ENCODE measurements around the gene ANO2. TPM values are rescaled to one million over a fixed set of nuclear protein-coding genes. Genes with fewer than 3 reads are reported as not detected.

ANO2 gene
- total and polyA plus RNA-seq, 7 experiments from 2014 or later: not detected

DNA sequence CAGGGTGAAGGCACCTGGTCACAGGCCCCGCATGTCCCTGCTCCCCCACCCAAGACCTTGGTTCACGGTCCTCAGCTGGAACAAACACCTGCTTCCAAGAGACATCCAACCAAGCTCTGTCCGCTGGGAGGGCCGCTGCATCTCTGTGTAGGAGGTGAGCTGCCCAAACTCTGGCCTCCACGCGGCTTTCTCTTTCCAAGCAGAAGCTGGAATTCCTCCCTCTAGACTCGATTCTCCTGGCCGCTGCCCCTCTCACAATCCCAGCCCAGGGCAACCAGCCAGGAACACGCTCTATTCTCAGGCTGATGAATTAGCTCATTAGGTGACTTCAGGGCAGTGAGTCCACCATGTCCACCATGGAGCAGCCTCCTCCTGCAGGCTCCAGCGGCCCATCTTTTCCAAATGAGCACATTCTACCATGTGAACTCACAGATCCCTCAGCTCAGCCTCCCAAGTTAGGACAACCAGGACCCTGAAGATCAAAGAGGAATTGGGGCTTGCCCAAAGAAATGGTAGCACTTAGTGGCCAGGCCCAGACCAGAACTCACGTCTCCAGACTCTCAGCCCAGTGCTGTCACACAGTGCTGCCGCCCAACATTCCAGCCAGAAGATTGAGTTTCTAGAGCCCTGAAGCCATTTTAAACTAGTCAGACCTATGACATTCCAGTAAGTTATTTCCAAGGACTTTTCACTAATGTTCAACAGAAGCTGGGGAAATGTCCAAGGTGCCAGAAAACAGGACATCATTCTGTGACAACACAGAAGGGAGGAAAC, 146.6 kb downstream of the ANO2 start:
- no peaks in the 10 kb centered on the region for H3K36me3 ChIP-seq (ENCODE audit: control insufficient read depth in 2 of 3, insufficient read depth in 3 of 3, low read length in 3 of 3)
- no peaks in the 10 kb centered on the region for H3K4me1 ChIP-seq (ENCODE audit: control insufficient read depth in 2 of 2, insufficient read depth in 2 of 2, low read length in 2 of 2)
- CTCF ChIA-PET: no interaction called here
- H3K4me3 ChIP-seq (ENCODE audit: low read length): no peak overlapping the region
- no peaks in the 10 kb centered on the region for H3K4me1 Mint-ChIP-seq
- H3K27ac ChIP-seq (ENCODE audit: low read depth, low read length): no peak overlapping the region
- H3K27ac Mint-ChIP-seq: no peak overlapping the region
- no peaks in the 10 kb centered on the region for H3K27me3 ChIP-seq (ENCODE audit: control insufficient read depth in 2 of 2, insufficient read depth in 2 of 2, low read length in 2 of 2)
- H3K27me3 Mint-ChIP-seq: peaks cover 0 to 18% (median 11%) of the 10 kb centered on the region in 5 donors
- H3K36me3 Mint-ChIP-seq: no peaks in the 10 kb centered on the region
- H3K9me3 Mint-ChIP-seq: no peaks in the 10 kb centered on the region
- POLR2A ChIA-PET: no interaction called here
- no peak for ATAC-seq
- H3K9me3 ChIP-seq (ENCODE audit: control insufficient read depth in 2 of 3, low read length in 3 of 3): no peaks in the 10 kb centered on the region
- intact Hi-C loops (cut with micrococcal nuclease): no loop called here
- DNase-seq: no peak
- H3K4me3 Mint-ChIP-seq: no peak overlapping the region

DNA sequence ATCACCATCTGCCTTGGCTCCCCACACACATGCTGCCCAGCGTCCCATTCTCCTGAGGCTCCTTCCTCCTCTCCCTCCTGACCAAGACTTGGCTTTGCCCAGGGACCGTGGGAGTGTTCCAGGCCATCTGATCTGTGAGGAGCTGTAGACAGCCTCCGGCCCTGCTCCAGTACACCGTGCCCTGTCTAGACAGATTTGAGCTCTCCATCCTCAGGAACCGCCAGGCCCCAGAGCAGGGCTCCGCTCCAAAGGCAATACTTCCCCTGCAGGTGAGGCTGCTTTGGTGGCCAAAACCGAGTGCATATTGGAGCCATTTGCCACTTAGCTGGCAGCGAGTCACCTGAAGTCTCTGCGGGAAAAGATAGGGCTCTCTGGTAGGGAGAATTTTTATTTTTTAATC, 147.4 kb downstream of the ANO2 start:
- DNase-seq: no peak
- ATAC-seq: no peak
- Mint-ChIP-seq H3K9me3 (no peaks in the 10 kb centered on the region), H3K27me3 (peaks cover 0 to 18% (median 11%) of the 10 kb centered on the region in 5 donors), H3K27ac (no peak overlapping the region), H3K4me3 (no peak overlapping the region), H3K36me3 (no peaks in the 10 kb centered on the region), H3K4me1 (no peaks in the 10 kb centered on the region)
- intact Hi-C loops (cut with micrococcal nuclease): no loop called here
- H3K4me3 ChIP-seq (ENCODE audit: low read length): no peak overlapping the region
- CTCF ChIA-PET: no interaction called here
- POLR2A ChIA-PET: no interaction called here
- H3K27me3 ChIP-seq (ENCODE audit: control insufficient read depth in 2 of 2, insufficient read depth in 2 of 2, low read length in 2 of 2): no peaks in the 10 kb centered on the region
- H3K36me3 ChIP-seq (ENCODE audit: control insufficient read depth in 2 of 3, insufficient read depth in 3 of 3, low read length in 3 of 3): no peaks in the 10 kb centered on the region
- no peaks in the 10 kb centered on the region for H3K4me1 ChIP-seq (ENCODE audit: control insufficient read depth in 2 of 2, insufficient read depth in 2 of 2, low read length in 2 of 2)
- no peaks in the 10 kb centered on the region for H3K9me3 ChIP-seq (ENCODE audit: control insufficient read depth in 2 of 3, low read length in 3 of 3)
- no peak overlapping the region for H3K27ac ChIP-seq (ENCODE audit: low read depth, low read length)

DNA sequence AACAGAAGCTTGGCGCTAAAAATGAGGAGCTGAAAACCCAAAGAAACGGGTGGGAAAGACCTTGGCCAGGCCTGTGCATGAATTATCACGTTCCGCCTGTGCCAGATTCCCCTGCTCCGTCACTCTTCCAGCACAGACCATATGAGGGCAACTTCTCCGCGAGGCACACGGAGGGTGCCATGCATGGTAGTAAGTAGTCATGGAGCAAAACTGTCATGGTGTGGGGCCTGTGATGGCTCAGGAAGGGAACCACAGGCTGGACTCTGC, 148.2 kb downstream of the ANO2 start:
- no peak overlapping the region for H3K4me3 Mint-ChIP-seq
- CTCF ChIA-PET: no interaction called here
- no peaks in the 10 kb centered on the region for H3K9me3 ChIP-seq (ENCODE audit: control insufficient read depth in 2 of 3, low read length in 3 of 3)

DNA sequence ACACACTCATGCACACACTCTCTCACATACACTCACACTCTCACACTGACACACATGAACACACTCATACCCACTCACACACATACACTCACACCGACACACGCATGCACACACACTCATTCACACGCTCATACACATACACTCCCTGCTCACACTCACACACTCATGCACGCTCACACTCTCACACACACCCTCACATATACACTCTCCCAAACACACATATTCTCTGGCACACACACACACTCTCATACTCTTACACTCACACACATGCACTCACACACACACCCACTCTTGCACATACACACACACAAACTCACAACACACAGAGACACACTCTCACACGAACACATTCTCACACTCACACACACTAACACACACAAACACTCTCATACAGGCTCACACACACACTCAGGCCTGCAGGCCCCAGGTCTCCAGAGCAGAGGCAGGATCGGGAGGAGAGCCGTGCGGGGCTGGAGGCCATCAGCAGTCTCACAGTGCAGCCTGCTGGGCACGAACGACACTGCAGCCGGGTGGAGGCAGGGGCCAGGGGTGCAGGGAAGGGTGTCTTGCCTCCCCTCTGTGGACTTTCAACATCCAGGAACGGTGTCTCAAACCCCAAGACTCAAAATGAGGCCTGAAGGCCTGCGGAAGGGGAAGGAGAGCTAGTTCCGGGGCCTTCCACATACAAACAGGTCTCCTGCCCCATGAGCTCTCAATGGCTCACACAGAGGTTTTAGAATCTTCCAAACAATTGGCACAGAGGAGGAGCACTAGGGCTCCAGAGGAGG, 148.7 kb downstream of the ANO2 start:
- Histone ChIP-seq H3K27me3 (ENCODE audit: control insufficient read depth in 2 of 2, insufficient read depth in 2 of 2, low read length in 2 of 2) (no peaks in the 10 kb centered on the region), H3K9me3 (ENCODE audit: control insufficient read depth in 2 of 3, low read length in 3 of 3) (no peaks in the 10 kb centered on the region), H3K4me3 (ENCODE audit: low read length) (no peak overlapping the region), H3K27ac (ENCODE audit: low read depth, low read length) (no peak overlapping the region), H3K4me1 (ENCODE audit: control insufficient read depth in 2 of 2, insufficient read depth in 2 of 2, low read length in 2 of 2) (no peaks in the 10 kb centered on the region), H3K36me3 (ENCODE audit: control insufficient read depth in 2 of 3, insufficient read depth in 3 of 3, low read length in 3 of 3) (no peaks in the 10 kb centered on the region)
- Mint-ChIP-seq H3K4me3 (no peak overlapping the region), H3K36me3 (no peaks in the 10 kb centered on the region), H3K9me3 (no peaks in the 10 kb centered on the region), H3K27ac (no peak overlapping the region), H3K27me3 (peaks cover 0 to 14% (median 11%) of the 10 kb centered on the region in 5 donors), H3K4me1 (no peaks in the 10 kb centered on the region)
- DNase-seq: peak in 3 of 9 donors; percentile 21 to 28 (median 28)
- ChIA-PET CTCF (no interaction called here), POLR2A (no interaction called here)
- intact Hi-C loops (cut with micrococcal nuclease): loop anchor here in 1 of 2 donors (1.0 kb wide), 1 partner anchor 49 kb away; no protein-coding TSS in a partner anchor
- ATAC-seq: peak; percentile 31

More for the DNA sequence above, 148.2 kb downstream of the ANO2 start:
- no peak for DNase-seq
- peaks cover 0 to 17% (median 11%) of the 10 kb centered on the region in 5 donors for H3K27me3 Mint-ChIP-seq
- H3K9me3 Mint-ChIP-seq: no peaks in the 10 kb centered on the region
- Histone ChIP-seq H3K4me1 (ENCODE audit: control insufficient read depth in 2 of 2, insufficient read depth in 2 of 2, low read length in 2 of 2) (no peaks in the 10 kb centered on the region), H3K27ac (ENCODE audit: low read depth, low read length) (no peak overlapping the region), H3K36me3 (ENCODE audit: control insufficient read depth in 2 of 3, insufficient read depth in 3 of 3, low read length in 3 of 3) (no peaks in the 10 kb centered on the region), H3K27me3 (ENCODE audit: control insufficient read depth in 2 of 2, insufficient read depth in 2 of 2, low read length in 2 of 2) (no peaks in the 10 kb centered on the region), H3K4me3 (ENCODE audit: low read length) (no peak overlapping the region)
- intact Hi-C loops (cut with micrococcal nuclease): loop anchor here in 1 of 2 donors (1.0 kb wide), 1 partner anchor 50 kb away; no protein-coding TSS in a partner anchor
- no peaks in the 10 kb centered on the region for H3K36me3 Mint-ChIP-seq
- POLR2A ChIA-PET: no interaction called here
- no peak for ATAC-seq
- no peak overlapping the region for H3K27ac Mint-ChIP-seq
- H3K4me1 Mint-ChIP-seq: no peaks in the 10 kb centered on the region

DNA sequence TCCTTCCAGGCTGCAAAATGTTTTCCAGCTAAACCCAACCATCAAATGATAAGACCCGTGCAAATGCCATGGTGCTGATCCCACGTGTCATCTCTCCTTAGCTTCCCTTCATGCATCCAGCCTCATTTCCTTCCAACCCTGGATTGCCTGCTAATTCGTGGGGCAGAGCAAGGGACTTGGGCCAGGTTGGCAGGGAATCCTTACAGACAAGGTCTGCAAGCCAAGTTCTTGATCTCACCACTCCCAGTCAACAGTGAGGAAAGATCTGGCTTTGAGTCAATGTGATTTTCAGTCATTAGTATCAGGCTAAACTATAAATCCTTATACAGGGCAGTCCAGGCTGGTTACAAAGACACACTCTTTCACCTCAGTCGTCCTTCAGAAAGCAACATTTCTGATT, 150.9 kb downstream of the ANO2 start:
- no peak overlapping the region for H3K27ac ChIP-seq (ENCODE audit: low read depth, low read length)
- H3K4me3 ChIP-seq (ENCODE audit: low read length): no peak overlapping the region
- Mint-ChIP-seq H3K4me3 (no peak overlapping the region), H3K9me3 (no peaks in the 10 kb centered on the region), H3K4me1 (no peaks in the 10 kb centered on the region), H3K27me3 (peaks cover 0 to 18% (median 11%) of the 10 kb centered on the region in 5 donors), H3K36me3 (no peaks in the 10 kb centered on the region), H3K27ac (no peak overlapping the region)
- POLR2A ChIA-PET: no interaction called here
- no peaks in the 10 kb centered on the region for H3K4me1 ChIP-seq (ENCODE audit: control insufficient read depth in 2 of 2, insufficient read depth in 2 of 2, low read length in 2 of 2)
- ATAC-seq (no peak), DNase-seq (no peak)
- H3K36me3 ChIP-seq (ENCODE audit: control insufficient read depth in 2 of 3, insufficient read depth in 3 of 3, low read length in 3 of 3): no peaks in the 10 kb centered on the region
- intact Hi-C loops (cut with micrococcal nuclease): no loop called here
- H3K9me3 ChIP-seq (ENCODE audit: control insufficient read depth in 2 of 3, low read length in 3 of 3): no peaks in the 10 kb centered on the region
- no peaks in the 10 kb centered on the region for H3K27me3 ChIP-seq (ENCODE audit: control insufficient read depth in 2 of 2, insufficient read depth in 2 of 2, low read length in 2 of 2)
- CTCF ChIA-PET: no interaction called here

DNA sequence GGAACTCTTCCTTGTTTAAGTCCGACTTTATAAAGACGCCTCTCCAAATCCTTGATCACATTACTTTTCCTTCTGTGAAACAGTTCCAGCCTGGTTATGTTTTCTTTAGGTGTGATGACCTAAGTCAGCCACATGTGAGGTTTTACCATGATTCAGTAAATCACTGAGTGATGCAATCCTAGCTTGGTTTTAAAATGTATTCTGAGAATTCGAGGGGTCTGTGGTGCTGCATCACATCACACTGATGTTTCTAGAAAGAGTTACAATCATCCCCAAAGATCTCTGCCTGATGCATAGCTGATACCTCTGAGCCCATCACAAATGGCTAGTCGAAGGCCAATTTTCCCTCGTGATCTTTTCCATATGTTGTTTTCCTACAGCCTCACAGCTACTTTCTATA, 152.7 kb downstream of the ANO2 start:
- ChIA-PET POLR2A (no interaction called here), CTCF (no interaction called here)
- Mint-ChIP-seq H3K4me3 (no peak overlapping the region), H3K9me3 (no peaks in the 10 kb centered on the region), H3K27ac (no peak overlapping the region), H3K27me3 (peaks cover 0 to 22% (median 10%) of the 10 kb centered on the region in 5 donors), H3K4me1 (no peaks in the 10 kb centered on the region), H3K36me3 (no peaks in the 10 kb centered on the region)
- ATAC-seq (no peak), DNase-seq (no peak)
- Histone ChIP-seq H3K36me3 (ENCODE audit: control insufficient read depth in 2 of 3, insufficient read depth in 3 of 3, low read length in 3 of 3) (no peaks in the 10 kb centered on the region), H3K27ac (ENCODE audit: low read depth, low read length) (no peak overlapping the region), H3K27me3 (ENCODE audit: control insufficient read depth in 2 of 2, insufficient read depth in 2 of 2, low read length in 2 of 2) (no peaks in the 10 kb centered on the region), H3K9me3 (ENCODE audit: control insufficient read depth in 2 of 3, low read length in 3 of 3) (no peaks in the 10 kb centered on the region), H3K4me1 (ENCODE audit: control insufficient read depth in 2 of 2, insufficient read depth in 2 of 2, low read length in 2 of 2) (no peaks in the 10 kb centered on the region), H3K4me3 (ENCODE audit: low read length) (no peak overlapping the region)
- intact Hi-C loops (cut with micrococcal nuclease): no loop called here

DNA sequence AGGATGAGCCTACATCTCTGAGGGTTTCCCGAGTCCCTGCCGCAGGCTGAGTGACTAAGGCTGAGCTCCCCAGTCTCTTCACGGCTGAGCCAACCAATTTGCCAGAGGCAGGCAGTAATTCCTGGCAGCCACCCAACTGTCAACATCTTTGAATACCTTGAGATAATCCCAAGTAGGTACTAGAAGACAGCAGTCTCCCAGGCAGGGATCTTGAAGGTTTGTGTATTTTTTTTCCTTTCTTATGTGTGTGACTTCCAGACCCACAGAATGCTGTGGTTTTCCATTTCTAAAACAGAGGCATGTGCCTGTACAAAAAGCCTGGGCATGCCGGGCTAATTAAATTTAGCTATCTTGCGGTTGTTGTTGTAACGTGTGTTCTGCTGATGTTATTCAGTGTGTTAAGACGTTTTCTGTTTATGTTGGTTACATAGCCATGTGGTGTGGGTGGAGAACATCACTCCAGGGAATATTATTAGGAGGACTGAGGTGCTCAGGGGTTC, 155.5 kb downstream of the ANO2 start:
- peaks cover 0 to 22% (median 10%) of the 10 kb centered on the region in 5 donors for H3K27me3 Mint-ChIP-seq
- no peak overlapping the region for H3K4me3 Mint-ChIP-seq
- no peak overlapping the region for H3K4me3 ChIP-seq (ENCODE audit: low read length)
- H3K36me3 Mint-ChIP-seq: no peaks in the 10 kb centered on the region
- no peak overlapping the region for H3K27ac ChIP-seq (ENCODE audit: low read depth, low read length)
- no peaks in the 10 kb centered on the region for H3K9me3 Mint-ChIP-seq
- no peaks in the 10 kb centered on the region for H3K36me3 ChIP-seq (ENCODE audit: control insufficient read depth in 2 of 3, insufficient read depth in 3 of 3, low read length in 3 of 3)
- no peaks in the 10 kb centered on the region for H3K4me1 Mint-ChIP-seq
- ATAC-seq (no peak), DNase-seq (no peak)
- ChIA-PET CTCF (no interaction called here), POLR2A (no interaction called here)
- no peak overlapping the region for H3K27ac Mint-ChIP-seq
- intact Hi-C loops (cut with micrococcal nuclease): no loop called here
- no peaks in the 10 kb centered on the region for H3K4me1 ChIP-seq (ENCODE audit: control insufficient read depth in 2 of 2, insufficient read depth in 2 of 2, low read length in 2 of 2)
- no peaks in the 10 kb centered on the region for H3K9me3 ChIP-seq (ENCODE audit: control insufficient read depth in 2 of 3, low read length in 3 of 3)
- no peaks in the 10 kb centered on the region for H3K27me3 ChIP-seq (ENCODE audit: control insufficient read depth in 2 of 2, insufficient read depth in 2 of 2, low read length in 2 of 2)

Measured in naive thymus-derived CD4-positive, alpha-beta T cell (primary cell).